ENCODE results near the gene ENDOD1. TPM values are rescaled to one million over a fixed set of nuclear protein-coding genes. Genes with fewer than 3 reads are reported as not detected.
"Not testable (repeated sequence)": the region's sequence is repeated elsewhere in the genome, so short reads cannot be mapped to it uniquely, and the experiment has no call there.

ENDOD1 gene, protein sequence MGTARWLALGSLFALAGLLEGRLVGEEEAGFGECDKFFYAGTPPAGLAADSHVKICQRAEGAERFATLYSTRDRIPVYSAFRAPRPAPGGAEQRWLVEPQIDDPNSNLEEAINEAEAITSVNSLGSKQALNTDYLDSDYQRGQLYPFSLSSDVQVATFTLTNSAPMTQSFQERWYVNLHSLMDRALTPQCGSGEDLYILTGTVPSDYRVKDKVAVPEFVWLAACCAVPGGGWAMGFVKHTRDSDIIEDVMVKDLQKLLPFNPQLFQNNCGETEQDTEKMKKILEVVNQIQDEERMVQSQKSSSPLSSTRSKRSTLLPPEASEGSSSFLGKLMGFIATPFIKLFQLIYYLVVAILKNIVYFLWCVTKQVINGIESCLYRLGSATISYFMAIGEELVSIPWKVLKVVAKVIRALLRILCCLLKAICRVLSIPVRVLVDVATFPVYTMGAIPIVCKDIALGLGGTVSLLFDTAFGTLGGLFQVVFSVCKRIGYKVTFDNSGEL
- 4.1 and 4.3 TPM in 2 replicates for total RNA-seq (2014; rRNA removed; shearing (Covaris generic))

DNA sequence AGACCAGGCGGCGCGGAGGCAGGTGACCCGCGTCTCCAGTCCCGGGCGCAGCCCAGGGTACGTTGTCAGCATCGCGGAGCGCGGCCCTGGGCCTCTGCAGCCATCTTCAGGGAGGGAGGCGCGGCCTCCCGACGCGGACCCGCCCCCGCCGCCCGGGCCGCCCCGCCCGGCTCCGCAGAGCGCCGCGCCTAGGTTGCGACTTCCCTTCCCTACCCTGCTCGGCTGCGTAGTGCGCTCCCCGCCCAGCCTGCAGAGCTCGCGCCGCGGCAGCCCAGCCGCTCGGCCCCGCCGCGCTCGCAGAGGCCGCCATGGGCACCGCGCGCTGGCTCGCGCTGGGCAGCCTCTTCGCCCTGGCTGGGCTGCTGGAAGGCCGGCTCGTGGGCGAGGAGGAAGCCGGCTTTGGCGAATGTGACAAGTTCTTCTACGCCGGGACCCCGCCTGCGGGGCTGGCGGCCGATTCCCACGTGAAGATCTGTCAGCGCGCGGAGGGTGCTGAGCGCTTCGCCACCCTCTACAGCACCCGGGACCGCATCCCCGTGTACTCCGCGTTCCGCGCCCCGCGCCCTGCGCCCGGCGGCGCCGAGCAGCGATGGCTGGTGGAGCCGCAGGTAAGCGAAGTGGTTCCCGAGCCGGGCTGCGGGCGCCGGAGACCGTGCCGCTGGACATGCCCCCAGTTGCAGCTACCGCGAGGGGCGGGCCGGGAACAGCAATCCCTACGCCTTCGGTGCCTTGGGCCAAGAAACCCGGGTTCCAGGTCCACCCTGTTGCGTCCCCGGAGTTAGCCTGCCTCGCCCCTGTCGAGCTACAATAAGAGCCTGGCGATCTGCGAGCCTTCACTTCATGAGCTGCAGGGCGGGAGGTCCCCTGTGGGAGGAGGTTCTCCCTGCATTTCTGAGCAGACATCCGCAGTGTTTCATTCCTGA, at the start of gene ENDOD1:
ENDOD1 (plus strand) TSS at position 227 of the 923 bp plus-strand sequence; CDS start at position 309, 82 bp downstream.
- peak; percentile 49 to 61 for DNase-seq (ENCODE audit: low read depth in 1 of 2, low spot score in 2 of 2)
- Histone ChIP-seq H3K27ac (no peak within 1 kb of the TSS), H3K27me3 (replicated peaks) (no peaks in the 10 kb centered on the region), H3K36me3 (no peaks in the 10 kb centered on the region), H3K9me3 (replicated peaks) (no peaks in the 10 kb centered on the region), H3K4me3 (peak within 1 kb of the TSS; percentile 52), H3K4me1 (replicated peaks) (no peaks in the 10 kb centered on the region)

DNA sequence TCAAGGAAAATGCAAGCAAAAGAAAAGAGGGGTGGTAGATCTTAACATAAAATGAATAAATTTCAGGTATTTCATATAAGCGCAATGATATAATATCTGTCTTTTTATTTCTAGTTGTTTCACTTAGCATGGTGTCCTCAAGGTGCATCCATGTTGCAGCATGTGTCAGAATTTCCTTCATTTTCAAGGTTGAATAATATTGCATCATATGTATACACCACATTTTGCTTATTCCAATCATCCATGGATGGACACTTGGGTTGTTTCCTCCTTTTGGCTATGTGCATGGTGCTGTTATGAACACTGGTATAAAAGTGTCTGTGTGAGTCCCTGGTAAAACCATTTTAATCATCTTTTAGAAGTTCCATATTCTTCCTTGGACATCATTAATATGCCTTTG, 47.4 kb upstream of the ENDOD1 start:
- Histone ChIP-seq H3K36me3 (no peaks in the 10 kb centered on the region), H3K27ac (no peak overlapping the region), H3K27me3 (replicated peaks) (no peaks in the 10 kb centered on the region), H3K9me3 (replicated peaks) (no peaks in the 10 kb centered on the region), H3K4me1 (replicated peaks) (no peaks in the 10 kb centered on the region), H3K4me3 (no peak overlapping the region)
- DNase-seq (ENCODE audit: low read depth in 1 of 2, low spot score in 2 of 2), result no peak

DNA sequence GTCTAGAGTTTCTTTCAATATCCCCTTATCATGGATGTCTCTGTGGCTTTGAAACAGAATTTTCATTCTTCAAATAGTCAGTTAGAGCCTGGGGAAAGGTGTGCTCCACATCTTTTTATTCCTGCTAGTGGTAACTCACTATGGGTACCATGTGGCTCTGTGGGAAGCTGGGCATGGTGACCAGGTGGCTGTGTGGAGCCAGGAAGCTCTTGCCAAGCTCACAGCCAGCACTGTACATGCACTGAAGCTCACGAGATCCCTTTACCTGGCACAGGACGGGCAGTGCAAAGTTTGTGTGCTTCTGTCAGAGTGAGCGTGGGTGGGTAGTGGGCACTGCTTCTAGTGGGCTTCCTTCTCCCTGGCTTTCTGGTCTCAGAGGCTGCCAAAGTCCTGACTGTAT, 46.7 kb upstream of the ENDOD1 start:
- no peaks in the 10 kb centered on the region for H3K36me3 ChIP-seq
- DNase-seq (ENCODE audit: low read depth in 1 of 2, low spot score in 2 of 2), result no peak
- H3K9me3 ChIP-seq (replicated peaks), result no peaks in the 10 kb centered on the region
- no peaks in the 10 kb centered on the region for H3K4me1 ChIP-seq (replicated peaks)
- no peak overlapping the region for H3K4me3 ChIP-seq
- H3K27me3 ChIP-seq (replicated peaks), result no peaks in the 10 kb centered on the region
- H3K27ac ChIP-seq, result no peak overlapping the region

DNA sequence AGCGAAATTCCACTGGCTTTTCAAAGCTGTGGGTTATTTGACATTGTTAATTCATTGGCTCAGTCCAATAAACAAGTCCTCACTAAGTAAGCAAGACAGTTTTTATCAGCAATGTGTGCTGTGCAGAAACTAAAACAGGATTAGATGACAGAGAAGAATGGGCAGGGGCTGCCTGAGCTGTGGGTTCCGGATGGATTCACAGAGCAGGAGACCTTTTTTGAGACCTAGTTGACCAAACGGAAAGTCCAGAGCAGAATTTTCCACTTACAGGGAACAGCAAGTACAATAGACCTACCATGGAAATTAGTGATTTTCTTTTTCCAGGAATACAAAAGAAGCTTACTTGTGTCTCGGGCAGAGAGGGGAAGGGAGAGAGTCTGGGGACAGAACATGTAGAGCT, 45.6 kb upstream of the ENDOD1 start:
- no peak for DNase-seq (ENCODE audit: low read depth in 1 of 2, low spot score in 2 of 2)
- Histone ChIP-seq H3K36me3 (no peaks in the 10 kb centered on the region), H3K4me3 (no peak overlapping the region), H3K27ac (no peak overlapping the region), H3K4me1 (replicated peaks) (no peaks in the 10 kb centered on the region), H3K27me3 (replicated peaks) (no peaks in the 10 kb centered on the region), H3K9me3 (replicated peaks) (no peaks in the 10 kb centered on the region)

DNA sequence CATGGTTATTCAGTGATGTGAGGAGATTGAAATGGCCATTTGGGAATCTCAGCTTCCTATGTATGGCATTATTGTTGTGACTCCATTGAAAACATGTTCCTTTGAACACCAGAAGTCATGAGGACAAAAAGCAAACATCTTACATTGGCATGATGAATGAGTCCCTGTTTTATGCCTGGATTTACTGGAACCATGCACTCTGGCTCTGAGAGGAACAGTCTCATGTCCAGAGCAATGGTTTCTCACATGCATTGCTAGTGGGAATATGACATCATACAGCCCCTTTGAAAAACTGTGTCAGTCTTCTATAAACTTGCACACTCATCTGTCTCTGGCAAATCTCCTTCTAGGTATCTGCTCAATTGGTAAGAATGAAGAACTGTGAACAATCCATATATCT, 43.8 kb upstream of the ENDOD1 start:
- no peaks in the 10 kb centered on the region for H3K4me1 ChIP-seq (replicated peaks)
- DNase-seq (ENCODE audit: low read depth in 1 of 2, low spot score in 2 of 2), result no peak
- no peak overlapping the region for H3K27ac ChIP-seq
- H3K27me3 ChIP-seq (replicated peaks), result no peaks in the 10 kb centered on the region
- no peak overlapping the region for H3K4me3 ChIP-seq
- no peaks in the 10 kb centered on the region for H3K9me3 ChIP-seq (replicated peaks)
- H3K36me3 ChIP-seq, result no peaks in the 10 kb centered on the region

DNA sequence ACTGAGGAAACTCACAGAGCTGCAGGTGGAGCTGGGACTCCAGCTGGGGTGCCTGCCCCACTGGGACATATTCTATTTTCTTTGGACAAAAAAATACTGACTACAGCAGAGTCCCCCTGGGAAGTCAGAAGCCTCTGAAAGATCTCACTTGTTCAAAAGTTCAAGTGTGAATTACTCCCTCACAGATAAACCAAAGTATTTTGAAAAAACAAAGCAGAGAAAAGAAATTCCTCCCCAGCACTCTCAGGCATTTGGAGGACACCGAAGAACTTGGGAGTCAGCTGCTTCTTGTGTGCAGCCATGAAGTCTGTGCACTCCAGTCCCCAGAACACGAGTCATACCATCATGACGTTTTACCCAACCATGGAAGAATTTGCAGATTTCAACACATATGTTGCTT, 40.5 kb upstream of the ENDOD1 start, which contains the start of gene KDM4F:
KDM4F (plus strand) TSS at position 301 of the 400 bp plus-strand sequence.
- not testable (repeated sequence) for H3K4me3 ChIP-seq; DNase-seq (ENCODE audit: low read depth in 1 of 2, low spot score in 2 of 2); H3K27ac ChIP-seq; H3K36me3 ChIP-seq; H3K27me3 ChIP-seq (replicated peaks); H3K9me3 ChIP-seq (replicated peaks); H3K4me1 ChIP-seq (replicated peaks)

DNA sequence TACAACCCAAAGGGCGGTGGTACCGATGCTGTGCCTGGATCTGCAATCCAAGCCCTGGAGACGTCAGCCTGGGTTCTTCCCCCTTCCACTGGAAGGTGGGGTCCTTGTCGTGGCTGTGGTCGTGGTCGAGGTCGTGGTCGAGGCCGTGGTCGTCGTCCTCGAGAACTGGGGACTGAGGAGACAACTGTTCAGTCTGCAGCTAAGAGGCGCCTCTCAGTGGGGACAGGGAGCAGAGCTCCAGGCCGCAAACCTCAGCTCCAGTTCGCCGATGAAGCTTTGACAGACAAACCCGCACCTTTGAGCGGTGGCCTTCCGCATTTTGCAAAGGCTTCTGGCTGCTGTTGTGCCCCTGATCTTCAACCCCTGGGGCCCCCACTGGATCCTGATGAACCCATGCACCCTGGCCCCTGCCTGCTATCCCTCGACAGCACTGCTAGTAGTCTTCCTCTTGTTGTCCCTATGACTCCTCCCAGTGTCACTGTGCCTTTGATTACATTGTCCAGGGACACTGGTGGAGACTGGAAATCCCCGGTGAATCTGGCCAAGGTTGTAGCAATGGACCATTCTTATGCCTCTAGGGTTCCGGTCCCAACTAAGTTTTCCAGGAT, 38.9 kb upstream of the ENDOD1 start:
- no peak overlapping the region for H3K27ac ChIP-seq
- no peaks in the 10 kb centered on the region for H3K4me1 ChIP-seq (replicated peaks)
- no peak overlapping the region for H3K4me3 ChIP-seq
- H3K27me3 ChIP-seq (replicated peaks), result no peaks in the 10 kb centered on the region
- no peaks in the 10 kb centered on the region for H3K36me3 ChIP-seq
- H3K9me3 ChIP-seq (replicated peaks), result no peaks in the 10 kb centered on the region
- no peak for DNase-seq (ENCODE audit: low read depth in 1 of 2, low spot score in 2 of 2)

DNA sequence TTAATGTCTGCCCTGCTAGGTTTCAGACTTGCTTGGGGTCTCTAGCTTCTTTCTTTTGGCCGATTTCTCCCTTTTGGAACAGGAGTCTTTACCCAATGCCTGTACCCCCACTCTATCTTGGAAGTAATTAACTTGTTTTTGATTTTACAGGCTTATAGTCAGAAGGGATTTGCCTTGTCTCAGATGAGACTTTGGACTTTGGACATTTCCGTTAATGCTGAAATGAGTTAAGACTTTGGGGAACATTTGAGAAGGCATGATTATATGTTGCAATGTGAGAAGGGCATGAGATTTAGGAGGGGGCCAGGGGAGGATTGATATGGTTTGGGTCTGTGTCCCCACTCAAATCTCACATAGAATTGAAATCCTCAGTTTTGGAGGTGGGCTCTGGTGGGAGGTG, 35.3 kb upstream of the ENDOD1 start:
- H3K4me3 ChIP-seq, result no peak overlapping the region
- no peaks in the 10 kb centered on the region for H3K4me1 ChIP-seq (replicated peaks)
- DNase-seq (ENCODE audit: low read depth in 1 of 2, low spot score in 2 of 2), result no peak
- no peaks in the 10 kb centered on the region for H3K36me3 ChIP-seq
- no peak overlapping the region for H3K27ac ChIP-seq
- H3K27me3 ChIP-seq (replicated peaks), result no peaks in the 10 kb centered on the region
- H3K9me3 ChIP-seq (replicated peaks), result no peaks in the 10 kb centered on the region

DNA sequence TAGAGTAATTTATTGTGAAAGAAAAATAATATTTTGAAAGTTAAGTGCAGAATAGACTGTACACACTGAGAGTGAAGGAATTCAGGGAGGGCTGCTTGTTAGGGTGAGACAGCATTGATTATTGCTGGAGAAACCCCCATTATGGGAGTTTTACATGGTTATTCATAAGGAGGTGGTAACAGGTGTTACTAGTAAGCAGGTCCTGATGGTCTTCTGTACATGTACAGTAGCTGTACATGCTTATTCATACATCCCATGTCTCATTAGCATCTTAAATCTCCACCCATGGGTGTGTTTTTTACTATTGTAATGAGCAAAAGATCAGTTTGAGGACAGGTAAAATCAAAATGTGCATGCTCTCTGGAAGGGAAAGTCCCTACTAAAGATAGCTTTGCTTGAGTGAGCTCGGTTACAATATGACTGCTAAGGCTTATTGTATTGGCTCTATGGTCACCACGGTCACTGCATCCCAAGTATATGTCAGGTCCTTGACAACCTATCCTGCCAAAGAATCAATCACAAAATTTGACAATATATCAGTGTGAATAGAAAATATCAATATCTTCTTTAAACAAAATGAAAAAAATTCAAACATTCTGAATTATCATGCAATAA, 34.3 kb upstream of the ENDOD1 start:
- Histone ChIP-seq H3K27ac (no peak overlapping the region), H3K27me3 (replicated peaks) (no peaks in the 10 kb centered on the region), H3K36me3 (no peaks in the 10 kb centered on the region), H3K4me3 (no peak overlapping the region), H3K9me3 (replicated peaks) (no peaks in the 10 kb centered on the region), H3K4me1 (replicated peaks) (no peaks in the 10 kb centered on the region)
- DNase-seq (ENCODE audit: low read depth in 1 of 2, low spot score in 2 of 2), result no peak

DNA sequence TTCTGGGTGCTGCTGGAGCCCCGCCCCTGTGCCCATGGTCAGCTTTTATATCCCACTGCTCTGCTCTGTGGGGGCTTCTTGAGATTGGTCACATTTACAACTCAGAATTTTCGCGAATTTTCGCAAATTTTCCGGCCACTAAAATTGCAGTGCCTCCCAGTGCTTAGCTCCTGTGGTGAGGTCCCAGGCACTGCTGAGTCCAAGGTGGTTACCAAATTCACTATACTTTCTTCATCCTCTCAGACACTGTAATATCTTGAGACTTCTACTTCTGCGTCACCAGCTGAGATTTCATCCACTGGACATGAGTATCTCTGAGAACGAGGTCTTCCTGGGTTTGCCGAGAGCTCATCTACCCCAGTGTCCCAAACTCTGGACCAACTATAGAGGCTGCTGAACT, 31.7 kb upstream of the ENDOD1 start:
- H3K4me1 ChIP-seq (replicated peaks), result no peaks in the 10 kb centered on the region
- H3K27ac ChIP-seq, result no peak overlapping the region
- no peak overlapping the region for H3K4me3 ChIP-seq
- H3K27me3 ChIP-seq (replicated peaks), result no peaks in the 10 kb centered on the region
- no peaks in the 10 kb centered on the region for H3K9me3 ChIP-seq (replicated peaks)
- no peak for DNase-seq (ENCODE audit: low read depth in 1 of 2, low spot score in 2 of 2)
- H3K36me3 ChIP-seq, result no peaks in the 10 kb centered on the region

DNA sequence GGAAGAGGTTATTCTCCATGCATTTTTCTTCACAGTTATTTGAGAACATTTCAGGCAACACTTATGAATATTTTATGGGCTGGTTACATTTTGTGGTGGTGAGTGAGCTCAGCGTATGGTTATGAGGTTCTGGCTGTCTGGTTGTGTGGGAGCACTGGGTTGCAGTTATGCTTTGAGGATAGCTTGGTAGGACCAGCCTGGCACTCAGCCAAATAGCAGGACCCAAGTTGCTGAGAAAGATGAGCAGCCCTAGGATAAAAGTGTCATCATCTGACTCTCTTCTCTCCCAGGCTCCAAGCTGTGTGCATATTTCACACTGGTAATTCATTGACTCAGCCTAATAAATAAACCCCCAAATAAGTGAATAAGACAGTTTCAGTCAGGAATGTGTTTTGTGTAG, 31.0 kb upstream of the ENDOD1 start:
- Histone ChIP-seq H3K27ac (no peak overlapping the region), H3K4me3 (no peak overlapping the region), H3K4me1 (replicated peaks) (no peaks in the 10 kb centered on the region), H3K27me3 (replicated peaks) (no peaks in the 10 kb centered on the region), H3K36me3 (no peaks in the 10 kb centered on the region), H3K9me3 (replicated peaks) (no peaks in the 10 kb centered on the region)
- no peak for DNase-seq (ENCODE audit: low read depth in 1 of 2, low spot score in 2 of 2)

DNA sequence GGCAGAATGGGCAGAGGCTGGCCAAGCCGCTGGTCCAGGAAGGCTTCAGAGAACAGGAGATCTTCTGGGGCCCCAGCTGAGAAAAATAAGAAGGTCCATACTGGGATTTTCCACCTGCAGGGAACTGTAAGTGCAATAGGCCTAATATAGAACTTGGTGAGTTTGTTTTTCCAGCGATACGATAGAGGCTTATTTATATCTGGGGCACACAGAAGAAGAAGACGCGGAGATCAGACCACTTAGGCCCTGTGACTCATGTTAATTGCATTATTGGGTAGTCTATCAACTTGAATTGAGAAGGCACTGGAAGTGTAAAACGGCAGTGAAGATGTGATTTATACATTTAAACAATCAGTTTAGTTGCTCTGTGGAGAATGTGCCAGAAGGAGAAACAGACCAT, 30.6 kb upstream of the ENDOD1 start:
- no peak overlapping the region for H3K4me3 ChIP-seq
- no peak overlapping the region for H3K27ac ChIP-seq
- no peaks in the 10 kb centered on the region for H3K9me3 ChIP-seq (replicated peaks)
- H3K27me3 ChIP-seq (replicated peaks), result no peaks in the 10 kb centered on the region
- no peak for DNase-seq (ENCODE audit: low read depth in 1 of 2, low spot score in 2 of 2)
- H3K4me1 ChIP-seq (replicated peaks), result no peaks in the 10 kb centered on the region
- no peaks in the 10 kb centered on the region for H3K36me3 ChIP-seq

DNA sequence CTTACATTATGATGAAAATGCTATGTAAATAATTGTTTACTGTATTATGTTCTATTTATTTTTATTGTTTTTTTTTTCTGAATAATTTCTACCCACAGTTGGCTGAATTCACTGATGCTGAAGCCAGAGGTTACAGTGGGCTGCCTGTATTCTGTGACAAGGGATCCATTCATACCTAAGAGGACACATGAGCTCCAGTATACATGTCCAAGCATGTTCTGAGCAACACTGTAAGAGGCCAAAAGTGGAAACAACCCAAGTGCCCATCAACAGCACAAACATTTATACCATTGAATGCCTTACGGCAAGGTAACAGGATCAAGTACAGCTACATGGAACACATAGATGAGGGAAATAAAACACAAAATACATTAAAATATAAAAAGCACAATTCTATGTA, 24.3 kb upstream of the ENDOD1 start:
- no peaks in the 10 kb centered on the region for H3K36me3 ChIP-seq
- DNase-seq (ENCODE audit: low read depth in 1 of 2, low spot score in 2 of 2), result no peak
- no peaks in the 10 kb centered on the region for H3K27me3 ChIP-seq (replicated peaks)
- H3K27ac ChIP-seq, result no peak overlapping the region
- H3K9me3 ChIP-seq (replicated peaks), result no peaks in the 10 kb centered on the region
- no peaks in the 10 kb centered on the region for H3K4me1 ChIP-seq (replicated peaks)
- no peak overlapping the region for H3K4me3 ChIP-seq

Measured in SJSA1 (cell line).